ENCODE results near the gene AQP9.
"Not testable (repeated sequence)": the region's sequence is repeated elsewhere in the genome, so short reads cannot be mapped to it uniquely, and the experiment has no call there.

Gene AQP9, protein sequence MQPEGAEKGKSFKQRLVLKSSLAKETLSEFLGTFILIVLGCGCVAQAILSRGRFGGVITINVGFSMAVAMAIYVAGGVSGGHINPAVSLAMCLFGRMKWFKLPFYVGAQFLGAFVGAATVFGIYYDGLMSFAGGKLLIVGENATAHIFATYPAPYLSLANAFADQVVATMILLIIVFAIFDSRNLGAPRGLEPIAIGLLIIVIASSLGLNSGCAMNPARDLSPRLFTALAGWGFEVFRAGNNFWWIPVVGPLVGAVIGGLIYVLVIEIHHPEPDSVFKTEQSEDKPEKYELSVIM

DNA sequence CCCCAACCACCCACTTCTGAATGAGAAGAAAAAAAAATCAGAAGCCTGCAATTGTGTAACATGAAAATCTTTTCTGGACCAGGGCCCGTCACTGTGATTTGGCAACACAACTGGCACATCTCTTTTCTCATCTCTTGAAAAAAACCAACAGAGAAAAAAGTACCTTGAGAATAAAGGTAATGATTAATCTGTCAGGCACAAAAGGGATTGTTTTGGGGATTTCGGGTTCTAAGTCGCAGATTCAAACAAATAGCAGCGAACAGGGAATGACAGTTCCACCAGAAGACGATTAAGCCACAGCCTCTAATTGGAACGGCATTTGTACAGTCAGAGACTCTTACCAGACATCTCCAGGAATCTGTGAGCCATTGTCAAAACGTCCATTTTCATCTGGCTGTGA, at the start of gene AQP9:
TSS of gene AQP9 (plus strand) at position 276 of the 400 bp plus-strand sequence. CDS start 185 bp downstream, outside the sequence.
- DNase-seq, result no peak

DNA sequence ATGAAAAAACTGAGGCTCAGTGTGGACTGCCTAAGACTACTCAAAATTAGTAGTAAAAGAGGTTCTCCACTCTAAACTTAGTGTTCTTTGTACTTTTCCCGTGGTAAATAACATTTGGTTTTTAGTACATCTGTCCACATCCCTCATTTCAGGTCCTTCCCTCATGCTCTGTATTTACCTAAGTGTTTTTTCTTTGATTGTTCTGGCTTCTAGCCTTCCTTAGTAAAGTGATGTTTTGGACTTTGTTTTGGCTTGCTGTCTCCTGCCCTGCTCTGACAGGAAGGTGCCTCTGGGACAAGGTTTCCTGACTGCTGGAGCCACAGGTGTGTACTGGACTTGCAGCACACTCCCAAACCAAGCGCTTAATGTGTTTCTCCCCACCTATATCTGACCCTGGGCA, 42.8 kb upstream of the AQP9 start:
- no peak for DNase-seq

DNA sequence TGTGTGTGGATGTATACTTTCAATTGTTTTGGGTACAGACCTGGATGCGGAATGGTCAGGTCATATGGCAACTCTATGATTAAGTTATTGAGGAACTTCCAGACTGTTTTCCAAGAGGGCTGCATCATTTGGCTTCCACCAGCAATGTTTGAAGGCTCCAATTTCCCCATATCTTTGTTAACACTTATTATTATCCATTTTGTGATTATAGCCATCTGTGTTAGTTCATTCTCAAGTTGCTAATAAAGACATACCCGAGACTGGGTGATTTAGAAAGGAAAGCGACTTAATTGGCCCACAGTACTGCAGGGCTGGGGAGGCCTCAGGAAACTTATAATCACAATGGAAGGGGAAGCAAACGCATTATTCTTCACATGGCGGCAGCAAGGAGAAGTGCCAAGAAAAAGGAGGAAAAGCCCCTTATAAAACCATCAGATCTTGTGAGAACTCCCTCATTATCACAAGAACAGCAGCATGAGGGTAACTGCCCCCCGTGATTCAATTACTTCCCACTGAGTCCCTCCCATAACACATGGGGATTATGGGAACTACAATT, 41.6 kb upstream of the AQP9 start:
- no peak for DNase-seq

DNA sequence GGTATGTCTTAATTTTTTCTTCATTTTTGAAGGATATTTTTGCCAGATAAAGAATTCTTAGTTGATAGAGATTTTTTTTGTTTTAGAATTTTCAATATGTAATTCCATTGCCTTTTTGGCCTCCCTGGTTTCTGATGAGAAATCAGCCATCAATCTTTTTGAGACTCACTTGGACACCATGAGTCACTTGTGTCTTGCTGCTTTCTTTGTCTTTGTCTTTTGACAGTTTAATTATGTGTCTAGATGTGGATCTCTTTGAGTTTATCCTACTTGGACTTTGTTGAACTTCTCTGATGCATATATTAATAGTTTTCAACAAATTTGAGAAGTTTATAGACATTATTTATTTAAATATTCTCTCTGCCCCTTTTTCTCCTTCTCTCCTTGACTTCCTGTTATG, 34.7 kb upstream of the AQP9 start:
- no peak for DNase-seq

GRCh38 chr15:58108117-58108516, 30.1 kb upstream of the AQP9 start:
- DNase-seq, result no peak

- no peak for DNase-seq
These were observed 28.8 kb upstream of the AQP9 start for GRCh38 chr15:58109419-58109818.

DNA sequence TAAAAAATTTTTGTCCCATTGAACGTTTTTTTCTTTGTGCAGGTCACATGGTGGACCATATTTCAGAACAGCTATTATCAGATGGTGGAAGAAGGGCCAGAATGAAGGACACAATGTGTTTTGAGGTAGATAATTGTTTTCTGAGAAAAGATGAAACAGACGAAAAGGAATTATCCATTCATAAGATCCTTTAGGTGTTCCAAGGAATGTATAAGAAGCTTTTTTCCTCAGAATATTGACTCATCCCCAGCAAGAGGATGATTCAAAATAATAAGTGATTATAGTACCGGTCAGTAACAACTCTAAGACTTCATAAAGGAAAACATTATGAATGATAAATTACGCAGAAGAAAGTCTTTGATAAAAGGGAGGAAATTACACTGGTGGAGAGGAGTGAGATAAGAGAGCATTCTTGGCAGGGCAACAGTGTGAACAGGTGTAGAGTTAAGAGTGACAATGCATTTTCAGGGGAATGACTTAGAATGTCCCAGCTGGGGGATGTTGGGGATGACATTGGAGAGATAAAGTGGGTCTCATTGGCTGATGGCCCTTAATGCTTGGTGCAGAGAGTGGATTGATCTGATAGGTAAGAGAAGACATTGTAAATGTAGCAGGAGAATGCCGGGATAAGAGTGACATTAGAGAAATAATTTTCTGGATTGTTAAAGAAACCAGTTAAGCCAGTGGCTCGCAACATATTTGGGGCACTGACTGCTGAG, 27.0 kb upstream of the AQP9 start:
- DNase-seq, result no peak

DNA sequence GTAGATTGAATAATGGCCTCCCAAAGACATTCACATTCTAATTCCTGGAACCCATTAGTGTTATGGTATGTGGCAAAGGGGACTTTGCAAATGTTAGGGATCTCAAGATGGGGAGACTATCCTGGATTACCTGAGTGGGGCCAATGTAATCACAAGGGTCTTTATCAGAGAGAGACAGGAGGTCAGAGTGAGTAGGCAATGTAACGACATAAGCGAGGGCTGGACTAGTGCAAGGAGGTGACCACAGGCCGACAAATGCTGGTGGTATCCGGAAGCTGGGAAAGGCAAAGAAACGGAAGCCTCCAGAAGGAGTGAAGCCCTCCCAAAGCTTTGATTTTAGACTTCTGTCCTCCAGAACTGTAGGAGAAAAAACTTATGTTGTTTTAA, 26.5 kb upstream of the AQP9 start:
- no peak for DNase-seq

GRCh38 chr15:58113358-58113757, 24.8 kb upstream of the AQP9 start:
- not testable (repeated sequence) for DNase-seq

DNA sequence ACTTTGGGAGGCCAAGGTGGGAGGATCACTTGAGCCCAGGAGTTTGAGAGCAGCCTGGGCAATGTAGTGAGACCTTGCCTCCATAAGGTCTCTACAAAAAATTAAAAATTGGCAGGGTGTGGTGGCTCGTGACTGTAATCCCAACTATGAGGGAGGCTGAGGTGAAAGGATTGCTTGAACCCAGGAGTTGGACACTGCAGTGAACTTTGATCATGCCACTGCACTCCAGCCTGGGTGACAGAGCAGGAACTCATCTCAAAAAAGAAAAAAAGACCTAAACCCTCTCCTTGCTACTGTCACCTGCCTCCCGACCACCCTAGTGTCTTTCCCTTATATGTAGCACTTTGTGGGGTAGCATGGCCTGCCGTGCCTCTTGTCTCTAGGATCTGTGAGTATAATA, 23.8 kb upstream of the AQP9 start:
- DNase-seq, result no peak

DNA sequence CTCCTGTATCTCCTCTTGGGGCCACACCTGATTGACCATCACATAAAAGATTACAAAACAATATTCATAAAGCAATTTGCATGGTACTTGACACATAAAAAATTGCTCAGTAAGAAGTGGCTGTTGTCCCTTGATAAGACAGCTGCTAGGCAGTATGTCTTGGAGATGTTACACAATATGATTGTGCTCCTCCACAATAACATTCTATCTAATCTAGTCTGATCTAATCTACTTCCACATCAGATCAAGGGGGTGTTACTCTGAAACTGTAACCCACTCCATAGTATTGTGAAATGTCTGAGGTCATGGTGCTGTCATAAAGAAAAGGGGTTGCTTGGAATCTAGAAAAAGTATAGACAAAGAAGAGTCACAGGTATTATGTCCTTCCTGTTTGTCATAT, 23.4 kb upstream of the AQP9 start:
- no peak for DNase-seq

DNA sequence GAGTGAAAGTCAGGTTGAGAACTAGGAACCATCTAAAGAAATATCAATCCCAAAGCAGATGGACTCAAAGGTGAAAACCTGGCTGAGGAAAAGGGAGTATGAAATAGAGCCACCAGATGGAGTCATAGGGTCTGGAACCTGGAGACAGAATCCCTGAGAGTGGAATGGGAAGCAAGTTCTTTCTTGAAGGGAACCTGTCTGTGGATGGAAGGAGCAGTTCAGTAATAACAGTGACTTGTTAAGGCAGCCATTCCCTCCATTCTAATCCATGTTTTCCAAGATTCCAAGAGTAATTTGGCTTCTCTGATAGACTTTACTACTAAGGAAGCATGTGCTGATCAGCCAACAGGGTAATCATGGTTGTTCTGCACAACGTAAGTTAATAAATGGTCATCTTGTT, 22.5 kb upstream of the AQP9 start:
- no peak for DNase-seq

DNA sequence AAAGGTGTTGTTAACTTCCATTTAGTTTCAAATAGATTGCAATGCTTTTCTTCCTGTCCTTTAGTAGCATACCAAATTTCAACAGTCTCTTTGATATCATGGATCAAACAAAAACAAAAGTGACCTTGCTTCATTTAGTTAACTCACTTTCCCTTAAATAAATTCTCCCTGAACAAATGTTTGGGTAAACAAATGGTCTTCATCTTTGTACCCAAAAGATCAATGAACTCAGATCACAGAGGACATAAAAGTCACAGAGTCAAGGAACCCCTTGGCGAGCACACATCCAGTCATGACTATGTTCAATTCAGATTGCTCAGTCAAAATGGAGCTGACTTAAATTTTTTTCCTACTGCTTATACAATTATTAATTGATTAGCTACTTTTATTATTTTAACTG, 20.6 kb upstream of the AQP9 start:
- DNase-seq, result no peak

GRCh38 chr15:58118272-58118671, 19.9 kb upstream of the AQP9 start:
- DNase-seq, result no peak

GRCh38 chr15:58119016-58119415, 19.2 kb upstream of the AQP9 start:
- DNase-seq, result no peak

GRCh38 chr15:58124585-58124984, 13.6 kb upstream of the AQP9 start:
- DNase-seq, result no peak

- no peak for DNase-seq
These were observed 12.8 kb upstream of the AQP9 start for GRCh38 chr15:58125333-58125732.

DNA sequence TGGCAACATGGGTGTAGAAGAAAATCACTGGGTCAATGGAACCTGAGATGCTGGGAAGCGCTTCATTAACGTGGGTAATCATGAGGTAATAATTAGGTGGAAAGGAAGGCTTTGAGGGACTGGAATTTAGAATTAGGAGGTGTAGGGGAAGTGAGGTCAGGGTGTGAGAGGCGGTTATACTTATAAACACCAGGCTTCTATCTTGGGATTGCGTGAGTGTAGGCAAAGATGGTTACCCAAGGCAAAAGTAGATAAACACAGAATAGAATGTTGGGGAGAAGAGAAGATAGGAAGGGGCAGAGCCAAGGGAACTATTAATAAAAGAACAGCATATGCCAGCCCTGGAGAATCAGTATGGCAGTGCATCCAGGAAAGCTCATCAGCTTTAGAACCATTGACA, 3.3 kb upstream of the AQP9 start:
- DNase-seq, result no peak

DNA sequence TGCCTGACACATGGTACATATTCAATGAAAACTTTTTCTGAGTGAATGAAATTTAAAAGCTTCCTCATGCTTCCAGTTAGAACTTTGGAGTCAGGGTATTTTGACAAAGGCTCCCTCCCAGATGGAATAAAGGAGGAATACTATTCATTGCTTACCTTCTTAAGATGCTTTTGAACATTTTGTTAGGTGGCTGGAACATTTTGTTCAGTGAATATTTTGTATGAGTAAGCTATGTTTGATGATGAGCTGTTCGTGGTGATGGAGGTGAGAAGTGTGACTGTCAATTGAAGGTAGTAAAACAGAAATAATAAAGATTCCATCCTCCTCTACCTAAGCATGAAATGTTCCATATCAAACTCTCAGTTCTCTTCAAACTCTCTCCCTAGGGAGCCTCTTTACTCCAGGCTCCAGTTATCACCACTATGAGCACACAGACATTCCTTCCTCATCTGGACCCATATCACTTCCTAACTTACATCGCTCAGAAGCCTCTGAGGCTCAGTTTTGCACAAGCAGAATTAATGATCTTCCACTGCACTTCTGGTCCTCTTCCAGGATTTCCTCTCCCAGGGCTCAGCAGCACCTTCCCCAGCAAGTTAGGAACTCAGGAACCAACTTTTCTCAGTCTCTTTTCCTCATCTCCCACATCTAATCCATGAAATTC, 2.5 kb upstream of the AQP9 start:
- no peak for DNase-seq

DNA sequence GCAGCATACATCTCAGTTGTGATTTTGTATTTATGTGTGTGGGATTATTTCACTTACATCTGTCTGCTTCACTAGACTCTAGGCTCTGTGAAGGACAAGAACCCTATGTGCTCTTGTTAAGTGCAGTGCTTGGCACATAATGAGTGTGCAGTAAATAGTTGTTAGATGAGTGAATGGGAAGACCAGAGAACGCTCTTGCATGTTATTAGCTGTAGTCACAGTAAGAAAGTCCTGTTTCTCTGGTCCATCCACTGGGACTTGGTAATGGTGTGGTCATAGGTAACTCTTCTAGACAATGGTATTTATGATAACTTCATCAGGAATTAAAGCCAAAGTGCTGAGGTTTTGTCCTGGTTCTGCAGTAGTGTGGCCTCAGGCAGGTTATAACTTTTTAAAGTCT, 1.4 kb upstream of the AQP9 start:
- DNase-seq, result no peak

DNA sequence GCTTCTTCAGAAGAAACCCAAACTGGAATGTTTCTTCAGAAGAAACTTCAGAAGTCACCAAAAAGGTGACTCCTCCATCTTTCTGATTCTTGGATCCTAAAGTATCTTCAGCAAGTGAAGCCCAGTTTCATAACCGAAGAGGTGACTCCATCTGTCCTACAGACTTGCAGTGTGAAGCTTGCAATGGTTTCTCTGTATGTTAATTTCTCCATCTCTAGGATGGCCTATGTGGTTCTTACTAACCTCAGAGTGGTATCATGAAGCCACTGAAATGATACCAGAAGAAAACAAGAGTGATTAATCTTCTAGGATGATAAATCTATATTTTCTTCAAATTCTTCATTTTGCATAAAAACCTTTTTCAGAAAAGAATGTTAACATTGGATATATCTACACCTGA, 495 bp upstream of the AQP9 start:
- DNase-seq, result no peak

DNA sequence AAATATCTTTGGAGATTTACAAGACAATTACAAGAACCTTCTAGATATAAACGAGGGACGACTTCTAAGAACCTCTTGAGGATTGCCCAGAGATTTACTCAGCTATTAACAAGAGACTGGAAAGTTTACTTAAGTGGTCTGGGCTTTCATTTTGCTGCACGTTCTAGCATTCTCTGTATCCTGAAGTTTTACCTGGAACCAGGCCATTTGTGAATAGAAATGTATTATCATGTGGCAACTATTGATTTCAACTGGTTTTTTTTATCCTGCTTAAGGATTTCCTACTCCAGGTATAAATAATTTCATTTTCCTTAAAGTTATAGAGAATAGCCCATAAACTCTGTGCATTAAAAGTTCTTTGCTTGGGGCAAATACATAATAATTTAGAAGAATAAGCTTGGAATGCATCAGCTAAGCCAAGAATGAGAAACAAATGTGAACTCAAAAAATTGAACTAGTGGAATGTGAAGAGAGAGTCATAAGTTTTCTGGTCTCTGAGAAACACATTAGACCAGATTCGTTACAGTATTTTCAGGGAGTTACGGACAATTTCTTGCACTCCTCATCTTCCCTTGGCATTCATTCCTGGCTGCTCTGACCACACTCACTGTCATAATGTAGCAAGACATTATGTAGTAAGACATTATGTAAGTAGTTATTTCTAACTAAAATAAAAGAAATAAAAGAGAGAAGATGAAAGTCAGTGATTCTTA, 1.3 kb downstream of the AQP9 start:
- no peak for DNase-seq

DNA sequence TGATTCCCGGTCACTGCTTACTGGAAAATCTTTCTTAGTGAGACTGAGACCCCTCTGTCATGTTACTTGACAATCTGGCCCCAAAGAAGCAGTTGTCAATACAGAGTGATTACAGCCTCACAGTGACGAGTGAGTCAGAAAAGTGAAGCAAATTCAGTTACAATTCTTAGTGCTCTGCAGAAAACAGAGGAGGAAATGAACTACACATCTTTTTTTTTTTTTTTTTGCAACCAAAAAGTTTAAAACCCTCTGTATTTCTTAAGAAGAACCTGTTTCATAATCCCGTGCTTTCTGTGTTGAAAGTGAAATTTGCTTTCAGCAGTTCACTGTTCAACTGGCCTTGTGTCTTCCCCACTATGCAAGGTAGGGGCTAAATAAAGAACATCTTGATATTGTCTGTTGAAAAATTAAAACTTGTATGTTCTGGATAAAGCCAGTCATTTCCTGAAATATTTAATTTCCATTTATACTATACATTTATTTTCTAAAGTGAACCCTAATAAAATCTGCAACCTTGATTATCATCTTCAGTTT, 1.9 kb downstream of the AQP9 start:
- DNase-seq, result no peak

Data from stimulated activated CD4-positive, alpha-beta T cell treated with anti-CD3 and anti-CD28 coated beads, Interleukin-2, amount 100 ng/mL, for 24 hours (primary cell).